Middle frontal gyrus (tissue), 1 donor: ENCODE measurements around the gene CYP21A2.
"Not testable (repeated sequence)": the region's sequence is repeated elsewhere in the genome, so short reads cannot be mapped to it uniquely, and the experiment has no call there.

Experiments used
- DNase-seq: peaks from one replicate; pipeline ENCODE4 v3.0.0-alpha.2; 2015; ENCODE audit warnings: low spot score; ENCODE audit errors: extremely low spot score

CYP21A2 gene

GRCh38 chr6:32029553-32029952 lies 8.7 kb upstream of the CYP21A2 start:
- not testable (repeated sequence) for DNase-seq

DNA sequence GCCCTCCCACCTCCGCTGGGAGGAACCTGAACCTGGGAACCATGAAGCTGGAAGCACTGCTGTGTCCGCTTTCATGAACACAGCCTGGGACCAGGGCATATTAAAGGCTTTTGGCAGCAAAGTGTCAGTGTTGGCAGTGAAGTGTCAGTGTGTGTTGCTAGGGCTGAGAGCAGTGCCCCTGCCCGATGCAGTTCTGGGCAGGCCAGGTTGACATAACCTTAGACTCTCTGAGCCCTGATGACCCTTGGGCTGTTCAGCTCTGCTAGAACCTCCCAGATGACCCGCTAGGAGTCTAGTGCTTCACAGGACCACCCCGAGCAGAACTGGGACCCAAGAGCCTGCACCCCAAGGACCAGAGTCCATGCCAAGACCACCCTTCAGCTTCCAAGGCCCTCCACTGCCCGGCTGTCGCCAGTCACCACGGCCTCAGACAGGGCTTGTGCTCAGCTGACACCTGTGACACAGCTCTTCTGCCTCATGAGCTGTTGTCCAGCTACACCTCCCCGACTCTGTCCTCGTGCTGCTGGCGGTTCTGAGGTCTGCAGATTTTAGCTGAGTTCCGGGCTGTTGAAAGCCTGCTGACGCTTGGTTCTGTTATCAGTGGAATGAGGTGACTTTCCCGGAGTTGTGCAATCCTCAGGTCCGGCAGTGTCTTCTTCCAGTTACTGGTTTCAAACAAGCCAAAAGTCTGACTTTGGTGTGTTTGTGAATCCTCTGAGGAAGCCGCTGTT lies 2.8 kb upstream of the CYP21A2 start:
- not testable (repeated sequence) for DNase-seq

GRCh38 chr6:32037136-32037535 lies 1.1 kb upstream of the CYP21A2 start:
- not testable (repeated sequence) for DNase-seq

- not testable (repeated sequence) for DNase-seq
These were observed 663 bp downstream of the CYP21A2 start for GRCh38 chr6:32038878-32039277.

GRCh38 chr6:32039321-32040274 lies 1.4 kb downstream of the CYP21A2 start:
- not testable (repeated sequence) for DNase-seq

DNA sequence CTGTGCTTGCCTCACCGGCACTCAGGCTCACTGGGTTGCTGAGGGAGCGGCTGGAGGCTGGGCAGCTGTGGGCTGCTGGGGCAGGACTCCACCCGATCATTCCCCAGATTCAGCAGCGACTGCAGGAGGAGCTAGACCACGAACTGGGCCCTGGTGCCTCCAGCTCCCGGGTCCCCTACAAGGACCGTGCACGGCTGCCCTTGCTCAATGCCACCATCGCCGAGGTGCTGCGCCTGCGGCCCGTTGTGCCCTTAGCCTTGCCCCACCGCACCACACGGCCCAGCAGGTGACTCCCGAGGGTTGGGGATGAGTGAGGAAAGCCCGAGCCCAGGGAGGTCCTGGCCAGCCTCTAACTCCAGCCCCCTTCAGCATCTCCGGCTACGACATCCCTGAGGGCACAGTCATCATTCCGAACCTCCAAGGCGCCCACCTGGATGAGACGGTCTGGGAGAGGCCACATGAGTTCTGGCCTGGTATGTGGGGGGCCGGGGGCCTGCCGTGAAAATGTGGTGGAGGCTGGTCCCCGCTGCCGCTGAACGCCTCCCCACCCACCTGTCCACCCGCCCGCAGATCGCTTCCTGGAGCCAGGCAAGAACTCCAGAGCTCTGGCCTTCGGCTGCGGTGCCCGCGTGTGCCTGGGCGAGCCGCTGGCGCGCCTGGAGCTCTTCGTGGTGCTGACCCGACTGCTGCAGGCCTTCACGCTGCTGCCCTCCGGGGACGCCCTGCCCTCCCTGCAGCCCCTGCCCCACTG lies 2.3 kb downstream of the CYP21A2 start:
- DNase-seq = not testable (repeated sequence)

- not testable (repeated sequence) for DNase-seq
These were observed 2.8 kb downstream of the CYP21A2 start for GRCh38 chr6:32041050-32041321.

DNA sequence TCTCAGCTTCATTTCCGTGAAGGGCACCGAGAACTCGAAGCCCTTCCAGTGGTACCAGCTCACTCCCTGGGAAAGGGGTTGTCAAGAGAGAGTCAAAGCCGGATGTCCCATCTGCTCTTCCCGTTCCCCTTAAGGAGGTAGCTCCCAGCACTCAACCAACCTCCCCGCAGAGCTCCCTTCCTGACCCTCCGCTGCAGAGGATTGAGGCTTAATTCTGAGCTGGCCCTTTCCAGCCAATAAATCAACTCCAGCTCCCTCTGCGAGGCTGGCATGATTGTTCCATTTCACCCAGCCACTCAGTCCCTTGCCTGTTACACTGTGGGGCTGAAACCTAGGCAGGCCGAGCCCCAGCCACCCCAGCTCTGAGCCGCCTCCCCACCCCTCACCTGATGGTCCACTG lies 3.2 kb downstream of the CYP21A2 start:
- not testable (repeated sequence) for DNase-seq

- DNase-seq = not testable (repeated sequence)
These were observed 4.1 kb downstream of the CYP21A2 start for GRCh38 chr6:32042276-32042675.

GRCh38 chr6:32043589-32044380 lies 5.6 kb downstream of the CYP21A2 start:
- not testable (repeated sequence) for DNase-seq

DNA sequence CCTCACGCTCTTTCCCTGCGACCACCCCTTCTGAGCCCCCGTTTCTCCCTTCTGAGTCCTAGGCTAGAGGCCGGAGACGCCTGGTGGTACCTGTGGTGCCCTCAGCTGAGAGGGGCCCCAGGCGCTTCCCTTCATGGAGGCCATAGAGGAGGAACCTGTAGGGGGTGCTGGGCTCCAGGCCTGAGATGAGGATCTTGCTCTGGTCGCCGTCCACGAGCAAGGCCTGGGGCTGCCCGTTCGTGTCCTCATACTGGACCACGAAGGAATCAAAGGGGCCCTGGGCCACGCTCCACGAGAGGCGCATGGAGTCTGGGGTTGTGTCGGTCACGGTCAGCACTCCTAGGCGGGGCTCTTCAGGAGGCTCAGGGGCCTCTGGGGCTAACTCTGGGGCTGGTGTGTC lies 6.7 kb downstream of the CYP21A2 start:
- not testable (repeated sequence) for DNase-seq

GRCh38 chr6:32045811-32046449 lies 7.7 kb downstream of the CYP21A2 start:
- no peak for DNase-seq

DNA sequence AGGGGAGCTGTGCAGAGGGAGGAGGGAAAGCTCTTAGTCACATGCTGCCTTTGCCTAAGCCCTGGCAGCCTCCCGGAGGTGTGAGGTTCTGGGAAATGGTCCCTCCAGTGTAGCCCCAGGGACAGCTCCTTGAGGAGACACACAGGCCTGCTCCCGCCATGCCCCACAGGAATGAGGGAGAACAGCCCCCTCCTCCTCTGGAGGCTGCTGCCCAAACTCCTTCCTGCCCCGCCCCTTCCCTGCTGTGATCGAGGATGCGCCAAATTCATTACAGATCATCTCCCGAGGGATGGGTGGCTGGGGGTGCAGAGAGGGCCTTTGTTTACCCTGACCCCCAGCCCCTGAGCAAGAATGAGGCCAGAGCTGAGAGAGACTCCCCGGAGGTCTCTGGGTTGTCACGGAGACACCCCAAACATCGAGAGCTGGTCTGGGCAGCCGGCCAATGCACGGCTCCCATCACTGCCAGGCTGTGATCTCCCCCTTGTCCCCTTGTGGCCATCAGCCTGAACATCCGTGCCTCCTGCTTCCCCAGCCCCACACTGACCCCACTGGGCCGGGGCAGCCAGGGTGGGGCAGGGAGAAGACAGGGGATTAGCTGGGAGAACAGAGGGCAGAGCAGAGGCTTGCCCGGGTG lies 8.4 kb downstream of the CYP21A2 start:
- no peak for DNase-seq

GRCh38 chr6:32047084-32047478 lies 8.9 kb downstream of the CYP21A2 start:
- no peak for DNase-seq

DNA sequence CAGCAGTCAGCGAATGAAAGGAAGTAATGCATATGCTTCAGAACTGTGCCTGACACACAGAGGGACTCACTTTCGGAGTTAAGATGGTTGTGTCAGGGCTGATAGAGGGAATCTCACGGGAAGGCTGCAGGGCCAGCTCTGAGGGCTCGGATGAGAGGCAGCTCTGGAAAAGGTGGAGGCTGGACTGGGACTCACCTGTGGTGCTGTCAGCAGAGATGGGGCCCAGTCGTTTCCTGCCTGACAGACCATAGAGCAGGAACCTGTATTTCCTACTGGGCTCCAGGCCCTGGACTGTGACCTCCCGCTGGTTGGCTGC lies 9.3 kb downstream of the CYP21A2 start:
- DNase-seq = no peak

DNA sequence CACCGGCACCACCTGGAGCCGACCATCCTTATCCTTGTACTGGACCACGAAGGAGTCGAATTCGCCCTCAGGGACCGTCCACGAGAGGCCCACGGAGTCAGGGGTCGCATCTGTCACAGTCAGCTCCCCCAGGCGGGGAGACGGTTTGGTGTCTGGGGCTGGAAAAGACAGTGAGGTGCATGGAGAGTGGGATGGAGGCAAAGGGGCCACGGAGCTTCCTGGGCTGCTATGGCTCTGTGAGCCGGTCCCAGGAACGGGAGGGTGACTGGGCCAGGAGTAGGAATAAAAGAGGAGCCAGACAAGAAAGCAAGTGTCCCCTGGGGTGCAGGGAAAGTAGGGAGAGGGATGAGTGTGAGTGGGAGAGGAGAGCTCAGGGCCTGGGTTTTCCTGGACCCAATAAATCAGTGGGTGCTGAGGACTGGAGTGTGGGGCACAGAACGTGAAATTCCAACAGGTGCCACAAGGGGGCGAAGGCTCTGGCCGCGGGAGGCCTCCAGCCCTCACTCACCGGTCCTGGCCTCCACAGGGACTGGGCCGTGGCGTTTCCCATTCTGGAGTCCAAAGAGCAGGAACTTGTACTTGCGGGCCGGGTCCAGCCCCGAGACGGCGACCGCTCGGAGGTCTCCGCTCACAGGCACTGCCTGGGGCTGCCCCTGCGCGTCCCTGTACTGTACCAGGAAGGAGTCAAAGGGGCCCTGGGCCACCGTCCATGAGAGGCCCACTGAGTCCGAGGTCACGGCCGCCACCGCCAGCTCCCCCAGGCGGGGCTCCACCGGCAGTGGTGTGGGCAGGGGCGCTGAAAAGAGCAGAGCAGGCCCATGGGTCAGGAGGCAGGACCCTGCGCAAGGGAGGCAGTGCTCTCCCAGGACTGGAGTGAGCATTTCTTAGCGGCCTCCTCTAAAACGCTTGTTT lies 9.9 kb downstream of the CYP21A2 start:
- DNase-seq = no peak

GRCh38 chr6:32049149-32049548 lies 10.9 kb downstream of the CYP21A2 start:
- DNase-seq = not testable (repeated sequence)

- not testable (repeated sequence) for DNase-seq
These were observed 11.5 kb downstream of the CYP21A2 start for GRCh38 chr6:32049736-32050135.

DNA sequence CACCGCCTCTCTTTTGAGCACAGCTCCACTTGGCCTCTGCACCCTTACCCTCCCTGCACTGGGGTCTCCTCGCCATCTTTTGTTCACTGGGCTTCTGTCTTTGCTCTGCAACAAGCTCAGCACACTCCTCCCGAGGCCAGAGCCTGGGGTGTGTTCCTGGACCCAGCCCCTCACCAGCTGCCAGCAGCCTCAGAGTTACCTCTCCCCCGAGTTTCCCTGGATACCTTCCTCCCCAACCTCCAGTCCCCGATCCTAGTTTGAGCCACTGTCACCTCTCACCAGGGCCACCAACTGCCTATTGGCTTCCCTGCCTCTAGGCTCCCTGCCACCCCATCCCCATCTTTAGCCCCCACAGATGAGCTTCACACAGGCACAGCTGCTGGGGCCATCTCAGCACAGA lies 12.3 kb downstream of the CYP21A2 start:
- no peak for DNase-seq
